Measurements from ENCODE around the gene DHRS7B. TPM values are rescaled to one million over a fixed set of nuclear protein-coding genes. Genes with fewer than 3 reads are reported as not detected.
A peak's percentile ranks its signal among the peaks of the same experiment; 100 is the strongest.
"Not testable (repeated sequence)": the region's sequence is repeated elsewhere in the genome, so short reads cannot be mapped to it uniquely, and the experiment has no call there.

DHRS7B gene
- total RNA-seq, 1 donor from 2014 or later, result 8.3 TPM

DNA sequence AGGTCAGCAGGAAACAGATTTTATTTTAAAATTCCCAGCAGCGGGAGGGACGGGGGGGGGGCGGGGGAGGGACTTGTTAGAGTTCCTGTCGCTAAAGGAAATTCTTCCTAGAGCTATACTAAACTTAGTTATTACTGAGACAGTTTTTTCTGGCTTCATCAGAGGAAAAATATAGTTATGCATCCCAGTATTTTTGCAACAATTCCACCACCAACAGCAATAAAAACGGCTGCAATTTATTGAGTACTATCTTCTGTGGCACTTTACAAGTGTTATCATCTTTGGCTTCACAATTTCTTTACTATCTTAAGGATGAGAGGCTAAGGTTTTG is 6.9 kb upstream of the DHRS7B start:
- peaks cover 2% of the 10 kb centered on the region for H3K27me3 Mint-ChIP-seq (ENCODE audit: unreplicated experiment)
- TF ChIP-seq, protein P1, sequence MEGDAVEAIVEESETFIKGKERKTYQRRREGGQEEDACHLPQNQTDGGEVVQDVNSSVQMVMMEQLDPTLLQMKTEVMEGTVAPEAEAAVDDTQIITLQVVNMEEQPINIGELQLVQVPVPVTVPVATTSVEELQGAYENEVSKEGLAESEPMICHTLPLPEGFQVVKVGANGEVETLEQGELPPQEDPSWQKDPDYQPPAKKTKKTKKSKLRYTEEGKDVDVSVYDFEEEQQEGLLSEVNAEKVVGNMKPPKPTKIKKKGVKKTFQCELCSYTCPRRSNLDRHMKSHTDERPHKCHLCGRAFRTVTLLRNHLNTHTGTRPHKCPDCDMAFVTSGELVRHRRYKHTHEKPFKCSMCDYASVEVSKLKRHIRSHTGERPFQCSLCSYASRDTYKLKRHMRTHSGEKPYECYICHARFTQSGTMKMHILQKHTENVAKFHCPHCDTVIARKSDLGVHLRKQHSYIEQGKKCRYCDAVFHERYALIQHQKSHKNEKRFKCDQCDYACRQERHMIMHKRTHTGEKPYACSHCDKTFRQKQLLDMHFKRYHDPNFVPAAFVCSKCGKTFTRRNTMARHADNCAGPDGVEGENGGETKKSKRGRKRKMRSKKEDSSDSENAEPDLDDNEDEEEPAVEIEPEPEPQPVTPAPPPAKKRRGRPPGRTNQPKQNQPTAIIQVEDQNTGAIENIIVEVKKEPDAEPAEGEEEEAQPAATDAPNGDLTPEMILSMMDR (IDR thresholded peaks at IDR 0.05; ENCODE audit: partially characterized antibody, unreplicated experiment), result no peak
- peaks cover 7% of the 10 kb centered on the region for H3K4me1 Mint-ChIP-seq (ENCODE audit: low read depth, unreplicated experiment)
- H3K9me3 Mint-ChIP-seq (ENCODE audit: unreplicated experiment), result peaks cover 2% of the 10 kb centered on the region
- H3K36me3 Mint-ChIP-seq (ENCODE audit: unreplicated experiment), result no peaks in the 10 kb centered on the region
- no peak overlapping the region for H3K4me3 Mint-ChIP-seq (ENCODE audit: unreplicated experiment)
- H3K27ac Mint-ChIP-seq (ENCODE audit: unreplicated experiment), result no peak overlapping the region
- no peak for DNase-seq

DNA sequence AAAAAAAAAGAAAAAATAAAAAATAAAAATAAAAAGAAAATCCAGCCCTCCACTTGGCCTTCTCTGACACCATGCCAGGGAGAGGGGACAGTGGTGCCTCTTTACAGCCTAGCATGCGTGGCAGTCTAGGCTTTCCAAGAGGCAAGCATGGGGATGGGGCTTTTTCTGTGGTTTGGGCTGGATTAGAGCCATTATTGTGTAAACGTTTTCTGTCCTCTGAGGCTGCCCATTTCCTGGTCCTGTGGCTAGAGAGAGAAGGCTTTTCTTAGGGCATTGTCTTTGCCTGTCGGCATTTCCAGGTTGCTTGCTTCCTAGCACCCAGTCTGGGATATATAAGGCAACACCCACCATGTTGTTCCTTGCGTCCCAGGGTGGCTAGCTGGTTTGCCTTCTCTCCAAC is 2.7 kb upstream of the DHRS7B start:
- H3K27me3 Mint-ChIP-seq (ENCODE audit: unreplicated experiment), result peaks cover 3% of the 10 kb centered on the region
- no peaks in the 10 kb centered on the region for H3K36me3 Mint-ChIP-seq (ENCODE audit: unreplicated experiment)
- peaks cover 2% of the 10 kb centered on the region for H3K9me3 Mint-ChIP-seq (ENCODE audit: unreplicated experiment)
- no peak overlapping the region for H3K27ac Mint-ChIP-seq (ENCODE audit: unreplicated experiment)
- H3K4me1 Mint-ChIP-seq (ENCODE audit: low read depth, unreplicated experiment), result peaks cover 7% of the 10 kb centered on the region
- no peak for DNase-seq
- TF ChIP-seq, protein P1 (IDR thresholded peaks at IDR 0.05; ENCODE audit: partially characterized antibody, unreplicated experiment), result no peak
- H3K4me3 Mint-ChIP-seq (ENCODE audit: unreplicated experiment), result no peak overlapping the region

GRCh38 chr17:21124517-21124916 is 2.2 kb upstream of the DHRS7B start:
- H3K4me1 Mint-ChIP-seq (ENCODE audit: low read depth, unreplicated experiment); H3K27me3 Mint-ChIP-seq (ENCODE audit: unreplicated experiment); H3K36me3 Mint-ChIP-seq (ENCODE audit: unreplicated experiment); DNase-seq; H3K4me3 Mint-ChIP-seq (ENCODE audit: unreplicated experiment); H3K9me3 Mint-ChIP-seq (ENCODE audit: unreplicated experiment); H3K27ac Mint-ChIP-seq (ENCODE audit: unreplicated experiment): not testable (repeated sequence)

- H3K27me3 Mint-ChIP-seq (ENCODE audit: unreplicated experiment), result peaks cover 3% of the 10 kb centered on the region
These were observed 902 bp upstream of the DHRS7B start for GRCh38 chr17:21125862-21126261.

DNA sequence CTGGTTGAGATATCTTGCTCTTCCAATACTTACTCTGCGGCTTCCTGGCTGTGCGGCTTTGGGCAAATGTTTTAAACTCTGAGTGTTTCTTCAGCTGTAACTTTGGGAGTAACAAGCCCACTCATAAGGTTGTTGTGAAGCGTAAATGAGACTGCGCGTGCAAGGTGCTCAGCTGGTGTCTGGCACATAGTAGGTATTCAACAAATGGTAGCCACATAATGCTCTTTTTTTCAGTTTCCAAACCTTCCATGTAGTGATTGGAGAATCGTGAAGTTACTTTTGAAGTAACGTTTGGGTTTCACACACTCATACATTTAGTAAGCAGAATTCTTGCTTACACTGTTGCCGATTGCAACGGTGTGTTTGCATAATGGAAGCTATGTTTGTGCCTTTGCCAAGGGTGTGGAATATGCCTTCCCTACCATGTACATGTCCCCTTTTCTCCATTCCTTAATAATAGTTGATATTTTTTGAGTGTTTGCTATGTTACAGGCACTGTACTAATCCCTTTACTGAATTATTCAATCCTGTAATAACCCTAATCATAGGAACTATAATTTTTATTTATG is 829 bp downstream of the DHRS7B start:
- H3K9me3 Mint-ChIP-seq (ENCODE audit: unreplicated experiment), result peaks cover 2% of the 10 kb centered on the region
- H3K27me3 Mint-ChIP-seq (ENCODE audit: unreplicated experiment), result peaks cover 3% of the 10 kb centered on the region
- H3K4me1 Mint-ChIP-seq (ENCODE audit: low read depth, unreplicated experiment), result peaks cover 3% of the 10 kb centered on the region
- TF ChIP-seq, protein P1 (IDR thresholded peaks at IDR 0.05; ENCODE audit: partially characterized antibody, unreplicated experiment), result no peak
- peak overlapping the region; percentile 99 for H3K4me3 Mint-ChIP-seq (ENCODE audit: unreplicated experiment)
- H3K27ac Mint-ChIP-seq (ENCODE audit: unreplicated experiment), result peak overlapping the region; percentile 53
- DNase-seq, result no peak
- no peaks in the 10 kb centered on the region for H3K36me3 Mint-ChIP-seq (ENCODE audit: unreplicated experiment)

More at GRCh38 chr17:21125862-21126261, 902 bp upstream of the DHRS7B start:
- TF ChIP-seq, protein P1 (IDR thresholded peaks at IDR 0.05; ENCODE audit: partially characterized antibody, unreplicated experiment), result no peak
- Mint-ChIP-seq H3K27ac (ENCODE audit: unreplicated experiment) (no peak overlapping the region), H3K4me1 (ENCODE audit: low read depth, unreplicated experiment) (peaks cover 3% of the 10 kb centered on the region), H3K4me3 (ENCODE audit: unreplicated experiment) (peak overlapping the region; percentile 99), H3K36me3 (ENCODE audit: unreplicated experiment) (no peaks in the 10 kb centered on the region), H3K9me3 (ENCODE audit: unreplicated experiment) (peaks cover 2% of the 10 kb centered on the region)
- DNase-seq, result no peak

Data from glutamatergic neuron (in vitro differentiated cells).